ENCODE data around the gene RAI1. TPM values are rescaled to one million over a fixed set of nuclear protein-coding genes. Genes with fewer than 3 reads are reported as not detected.

RAI1 gene
- total RNA-seq, 1 donor from 2014 or later: 38.1 TPM

- Histone ChIP-seq H3K4me3 (no peak overlapping the region), H3K27me3 (no peaks in the 10 kb centered on the region), H3K9me3 (no peaks in the 10 kb centered on the region), H3K4me1 (peaks cover 38% of the 10 kb centered on the region), H3K36me3 (no peaks in the 10 kb centered on the region), H3K27ac (no peak overlapping the region)
- DNase-seq (no peak), ATAC-seq (no peak)
- no peak for TF ChIP-seq CTCF (IDR thresholded peaks at IDR 0.05)
- intact Hi-C loops (cut with DNase I): no loop called here
These were observed 19.9 kb downstream of the RAI1 start for GRCh38 chr17:17701112-17701511.

GRCh38 chr17:17701658-17702057, 20.4 kb downstream of the RAI1 start:
- no peaks in the 10 kb centered on the region for H3K36me3 ChIP-seq
- no peak overlapping the region for H3K27ac ChIP-seq
- TF ChIP-seq CTCF (IDR thresholded peaks at IDR 0.05): no peak
- ATAC-seq: no peak
- intact Hi-C loops (cut with DNase I): no loop called here
- peaks cover 36% of the 10 kb centered on the region for H3K4me1 ChIP-seq
- H3K27me3 ChIP-seq: no peaks in the 10 kb centered on the region
- no peaks in the 10 kb centered on the region for H3K9me3 ChIP-seq
- no peak overlapping the region for H3K4me3 ChIP-seq
- DNase-seq: no peak

GRCh38 chr17:17702449-17703139, 21.3 kb downstream of the RAI1 start:
- TF ChIP-seq CTCF (IDR thresholded peaks at IDR 0.05): no peak
- Histone ChIP-seq H3K9me3 (no peaks in the 10 kb centered on the region), H3K4me1 (peaks cover 36% of the 10 kb centered on the region), H3K27ac (no peak overlapping the region), H3K36me3 (no peaks in the 10 kb centered on the region), H3K27me3 (no peaks in the 10 kb centered on the region), H3K4me3 (no peak overlapping the region)
- ATAC-seq (no peak), DNase-seq (no peak)
- intact Hi-C loops (cut with DNase I): no loop called here

GRCh38 chr17:17703140-17703919, 22.1 kb downstream of the RAI1 start:
- Histone ChIP-seq H3K4me3 (no peak overlapping the region), H3K36me3 (no peaks in the 10 kb centered on the region), H3K9me3 (no peaks in the 10 kb centered on the region), H3K4me1 (peaks cover 39% of the 10 kb centered on the region), H3K27me3 (no peaks in the 10 kb centered on the region), H3K27ac (no peak overlapping the region)
- no peak for ATAC-seq
- no peak for TF ChIP-seq CTCF (IDR thresholded peaks at IDR 0.05)
- intact Hi-C loops (cut with DNase I): no loop called here
- DNase-seq: no peak

- H3K27ac ChIP-seq: no peak overlapping the region
- H3K9me3 ChIP-seq: no peaks in the 10 kb centered on the region
- ATAC-seq: no peak
- intact Hi-C loops (cut with DNase I): no loop called here
- no peaks in the 10 kb centered on the region for H3K36me3 ChIP-seq
- no peak overlapping the region for H3K4me3 ChIP-seq
- no peaks in the 10 kb centered on the region for H3K27me3 ChIP-seq
- no peak for DNase-seq
- peaks cover 23% of the 10 kb centered on the region for H3K4me1 ChIP-seq
- no peak for TF ChIP-seq CTCF (IDR thresholded peaks at IDR 0.05)
These were observed 23.7 kb downstream of the RAI1 start for GRCh38 chr17:17704931-17705330.
